ENCODE measurements around the gene NRG3. TPM values are rescaled to one million over a fixed set of nuclear protein-coding genes. Genes with fewer than 3 reads are reported as not detected.

Gene NRG3
- total RNA-seq, 2 experiments from 2014 or later, result not detected

GRCh38 chr10:82251222-82251906, 376.4 kb downstream of the NRG3 start:
- CTCF ChIA-PET (ENCODE audit: unreplicated experiment), result no interaction called here
- Histone ChIP-seq H3K9me2 (ENCODE audit: insufficient read depth, low read length) (no peaks in the 10 kb centered on the region), H3K79me2 (ENCODE audit: insufficient read depth, low read depth, low read length) (no peaks in the 10 kb centered on the region), H4K20me1 (ENCODE audit: insufficient read depth, low read length) (no peaks in the 10 kb centered on the region), H3K4me1 (ENCODE audit: insufficient read depth, low read length, poor library complexity, severe bottlenecking) (peaks cover 2% of the 10 kb centered on the region), H3K4me3 (ENCODE audit: low read depth, low read length, poor library complexity, severe bottlenecking) (no peak overlapping the region), H2AFZ (ENCODE audit: low read length) (no peak overlapping the region), H3K4me2 (ENCODE audit: low read length) (no peak overlapping the region), H3K36me3 (ENCODE audit: insufficient read depth, low read length) (no peaks in the 10 kb centered on the region), H3K9me3 (ENCODE audit: low read length) (no peaks in the 10 kb centered on the region), H3K27ac (ENCODE audit: low read depth, low read length, poor library complexity, severe bottlenecking) (no peak overlapping the region)
- no peak for DNase-seq (ENCODE audit: low spot score)
- no TSS peak for BruUV-seq (replicated peaks)
- POLR2A ChIA-PET, result no interaction called here
- no peak for TF ChIP-seq EZH2phosphoT487 (IDR thresholded peaks at IDR 0.05; ENCODE audit: borderline replicate concordance, low read depth, low read length)
- no peak for TF ChIP-seq CTCF (conservative IDR thresholded peaks at IDR 0.05; ENCODE audit: low read length)
- intact Hi-C loops (cut with micrococcal nuclease; ENCODE audit: unreplicated experiment), result no loop called here

- H3K36me3 ChIP-seq (ENCODE audit: insufficient read depth, low read length), result no peaks in the 10 kb centered on the region
- H3K27ac ChIP-seq (ENCODE audit: low read depth, low read length, poor library complexity, severe bottlenecking), result no peak overlapping the region
- DNase-seq (ENCODE audit: low spot score), result no peak
- no peaks in the 10 kb centered on the region for H3K79me2 ChIP-seq (ENCODE audit: insufficient read depth, low read depth, low read length)
- no TSS peak for BruUV-seq (replicated peaks)
- no peaks in the 10 kb centered on the region for H4K20me1 ChIP-seq (ENCODE audit: insufficient read depth, low read length)
- ChIA-PET POLR2A (no interaction called here), CTCF (ENCODE audit: unreplicated experiment) (no interaction called here)
- H3K9me2 ChIP-seq (ENCODE audit: insufficient read depth, low read length), result no peaks in the 10 kb centered on the region
- intact Hi-C loops (cut with micrococcal nuclease; ENCODE audit: unreplicated experiment), result no loop called here
- TF ChIP-seq CTCF (conservative IDR thresholded peaks at IDR 0.05; ENCODE audit: low read length) (no peak), EZH2phosphoT487 (IDR thresholded peaks at IDR 0.05; ENCODE audit: borderline replicate concordance, low read depth, low read length) (no peak)
- H3K9me3 ChIP-seq (ENCODE audit: low read length), result no peaks in the 10 kb centered on the region
- H3K4me1 ChIP-seq (ENCODE audit: insufficient read depth, low read length, poor library complexity, severe bottlenecking), result peaks cover 6% of the 10 kb centered on the region
- H3K4me2 ChIP-seq (ENCODE audit: low read length), result no peak overlapping the region
- no peak overlapping the region for H2AFZ ChIP-seq (ENCODE audit: low read length)
- H3K4me3 ChIP-seq (ENCODE audit: low read depth, low read length, poor library complexity, severe bottlenecking), result no peak overlapping the region
These were observed 377.1 kb downstream of the NRG3 start for GRCh38 chr10:82252081-82252480.

- POLR2A ChIA-PET, result no interaction called here
These were observed 379.2 kb downstream of the NRG3 start for GRCh38 chr10:82254237-82254636.

More at GRCh38 chr10:82254237-82254636, 379.2 kb downstream of the NRG3 start:
- no peaks in the 10 kb centered on the region for H4K20me1 ChIP-seq (ENCODE audit: insufficient read depth, low read length)
- no peak overlapping the region for H3K4me2 ChIP-seq (ENCODE audit: low read length)
- no peaks in the 10 kb centered on the region for H3K9me3 ChIP-seq (ENCODE audit: low read length)
- CTCF ChIA-PET (ENCODE audit: unreplicated experiment), result no interaction called here
- DNase-seq (ENCODE audit: low spot score), result no peak
- H3K79me2 ChIP-seq (ENCODE audit: insufficient read depth, low read depth, low read length), result no peaks in the 10 kb centered on the region
- no peak overlapping the region for H3K27ac ChIP-seq (ENCODE audit: low read depth, low read length, poor library complexity, severe bottlenecking)
- intact Hi-C loops (cut with micrococcal nuclease; ENCODE audit: unreplicated experiment), result no loop called here
- no peak overlapping the region for H3K4me3 ChIP-seq (ENCODE audit: low read depth, low read length, poor library complexity, severe bottlenecking)
- H3K4me1 ChIP-seq (ENCODE audit: insufficient read depth, low read length, poor library complexity, severe bottlenecking), result peaks cover 6% of the 10 kb centered on the region
- TF ChIP-seq CTCF (conservative IDR thresholded peaks at IDR 0.05; ENCODE audit: low read length), result no peak
- TF ChIP-seq EZH2phosphoT487 (IDR thresholded peaks at IDR 0.05; ENCODE audit: borderline replicate concordance, low read depth, low read length), result no peak
- H2AFZ ChIP-seq (ENCODE audit: low read length), result no peak overlapping the region
- no TSS peak for BruUV-seq (replicated peaks)
- H3K36me3 ChIP-seq (ENCODE audit: insufficient read depth, low read length), result no peaks in the 10 kb centered on the region
- no peaks in the 10 kb centered on the region; the same call in 1 of the 2 replicates for H3K9me2 ChIP-seq (ENCODE audit: insufficient read depth, low read length)
